Neural crest cell (in vitro differentiated cells): ENCODE measurements around the gene HES4. TPM values are rescaled to one million over a fixed set of nuclear protein-coding genes. Genes with fewer than 3 reads are reported as not detected.

Experiments used
- DNase-seq: peaks from one replicate; pipeline ENCODE4 v3.0.0; 2021; ENCODE audit warnings: low read depth, mixed read lengths, low spot score
- H3K27ac Mint-ChIP-seq: one replicate; pipeline ENCODE4 v1.8.0; 2021; ENCODE audit warnings: mild to moderate bottlenecking, mixed read lengths; ENCODE audit not compliant: unreplicated experiment
- H3K27me3 Mint-ChIP-seq: 2 replicates; pipeline ENCODE4 v1.8.0; 2021; ENCODE audit warnings: low read depth, mild to moderate bottlenecking, mixed read lengths
- H3K36me3 Mint-ChIP-seq: 2 replicates; pipeline ENCODE4 v1.8.0; 2021; ENCODE audit warnings: low read depth, mild to moderate bottlenecking, mixed read lengths
- H3K4me1 Mint-ChIP-seq: 2 replicates; pipeline ENCODE4 v1.8.0; 2021; ENCODE audit warnings: mixed read lengths
- H3K4me3 Mint-ChIP-seq: one replicate; pipeline ENCODE4 v1.8.0; 2021; ENCODE audit warnings: mild to moderate bottlenecking, mixed read lengths
- H3K9me3 Mint-ChIP-seq: 2 replicates; pipeline ENCODE4 v1.8.0; 2021; ENCODE audit warnings: mixed read lengths
- total RNA-seq: library from RNA; stranded (reverse); gene quantifications from 2 replicates; pipeline ENCODE4 v1.2.1, GENCODE V29; 2021
- TF ChIP-seq, protein P1 (sequence below): fragments of 200-600 bp; sonication (generic); conservative IDR thresholded peaks from 2 replicates; pipeline ENCODE4 v1.5.0; 2021; ENCODE audit warnings: antibody characterized with exemption, mild to moderate bottlenecking

The HES4 gene
- total RNA-seq, 1 donor from 2014 or later = 35.7 TPM

DNA sequence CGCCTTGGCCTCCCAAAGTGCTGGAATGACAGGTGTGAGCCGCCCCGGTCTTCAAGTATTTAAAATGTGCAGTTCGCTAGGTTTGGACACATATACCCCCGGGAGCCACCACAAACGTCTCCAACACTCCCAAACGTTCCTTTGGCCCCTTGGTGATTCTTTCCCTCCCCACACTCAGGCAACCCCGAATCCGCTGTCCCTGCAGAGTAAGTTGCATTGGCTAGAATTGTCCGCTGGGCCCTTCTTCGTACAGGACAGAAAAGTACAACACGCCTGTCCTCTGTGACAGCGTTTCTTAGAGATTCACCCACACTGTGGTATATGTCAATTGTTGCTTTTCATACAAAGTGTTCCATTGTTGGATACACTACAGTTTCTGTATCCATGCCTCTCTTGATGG, 14.8 kb downstream of the HES4 start:
- peaks cover 58% of the 10 kb centered on the region for H3K27me3 Mint-ChIP-seq
- DNase-seq = no peak
- no peak overlapping the region for H3K27ac Mint-ChIP-seq
- H3K4me1 Mint-ChIP-seq = no peaks in the 10 kb centered on the region
- no peaks in the 10 kb centered on the region for H3K9me3 Mint-ChIP-seq
- TF ChIP-seq, protein P1, sequence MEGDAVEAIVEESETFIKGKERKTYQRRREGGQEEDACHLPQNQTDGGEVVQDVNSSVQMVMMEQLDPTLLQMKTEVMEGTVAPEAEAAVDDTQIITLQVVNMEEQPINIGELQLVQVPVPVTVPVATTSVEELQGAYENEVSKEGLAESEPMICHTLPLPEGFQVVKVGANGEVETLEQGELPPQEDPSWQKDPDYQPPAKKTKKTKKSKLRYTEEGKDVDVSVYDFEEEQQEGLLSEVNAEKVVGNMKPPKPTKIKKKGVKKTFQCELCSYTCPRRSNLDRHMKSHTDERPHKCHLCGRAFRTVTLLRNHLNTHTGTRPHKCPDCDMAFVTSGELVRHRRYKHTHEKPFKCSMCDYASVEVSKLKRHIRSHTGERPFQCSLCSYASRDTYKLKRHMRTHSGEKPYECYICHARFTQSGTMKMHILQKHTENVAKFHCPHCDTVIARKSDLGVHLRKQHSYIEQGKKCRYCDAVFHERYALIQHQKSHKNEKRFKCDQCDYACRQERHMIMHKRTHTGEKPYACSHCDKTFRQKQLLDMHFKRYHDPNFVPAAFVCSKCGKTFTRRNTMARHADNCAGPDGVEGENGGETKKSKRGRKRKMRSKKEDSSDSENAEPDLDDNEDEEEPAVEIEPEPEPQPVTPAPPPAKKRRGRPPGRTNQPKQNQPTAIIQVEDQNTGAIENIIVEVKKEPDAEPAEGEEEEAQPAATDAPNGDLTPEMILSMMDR = no peak
- H3K36me3 Mint-ChIP-seq = peaks cover 3% of the 10 kb centered on the region
- no peak overlapping the region for H3K4me3 Mint-ChIP-seq

DNA sequence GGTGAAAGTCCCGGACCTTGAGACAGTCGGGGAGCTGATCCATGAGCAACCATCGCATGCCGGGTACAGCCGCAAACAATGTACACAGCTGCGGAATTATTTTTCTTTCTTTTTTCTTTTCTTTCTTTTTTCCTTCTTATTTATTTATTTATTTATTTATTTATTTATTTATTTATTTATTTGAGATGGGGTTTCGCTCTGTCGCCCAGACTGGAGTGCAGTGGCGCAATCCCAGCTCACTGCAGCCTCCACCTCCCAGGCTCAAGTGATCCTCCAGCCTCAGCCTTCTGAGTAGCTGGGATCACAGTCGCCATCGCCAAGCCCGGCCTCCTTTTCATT, 15.5 kb downstream of the HES4 start:
- H3K4me3 Mint-ChIP-seq = no peak overlapping the region
- peaks cover 53% of the 10 kb centered on the region for H3K27me3 Mint-ChIP-seq
- no peaks in the 10 kb centered on the region for H3K4me1 Mint-ChIP-seq
- no peaks in the 10 kb centered on the region for H3K9me3 Mint-ChIP-seq
- H3K36me3 Mint-ChIP-seq = peaks cover 3% of the 10 kb centered on the region
- TF ChIP-seq, protein P1 = peak; percentile 45
- H3K27ac Mint-ChIP-seq = no peak overlapping the region
- no peak for DNase-seq

- Mint-ChIP-seq H3K4me3 (no peak overlapping the region), H3K27me3 (peaks cover 48% of the 10 kb centered on the region)
Measured at GRCh38 chr1:983798-984475, 16.0 kb downstream of the HES4 start.

GRCh38 chr1:982765-983436, 17.0 kb downstream of the HES4 start:
- Mint-ChIP-seq H3K27ac (no peak overlapping the region), H3K4me1 (peaks cover 3% of the 10 kb centered on the region), H3K36me3 (peaks cover 3% of the 10 kb centered on the region), H3K4me3 (no peak overlapping the region), H3K9me3 (peaks cover 3% of the 10 kb centered on the region), H3K27me3 (peaks cover 41% of the 10 kb centered on the region)
- DNase-seq = no peak
- TF ChIP-seq, protein P1 = no peak

More at GRCh38 chr1:983798-984475, 16.0 kb downstream of the HES4 start:
- Mint-ChIP-seq H3K9me3 (no peaks in the 10 kb centered on the region), H3K36me3 (peaks cover 3% of the 10 kb centered on the region), H3K4me1 (no peaks in the 10 kb centered on the region), H3K27ac (no peak overlapping the region)
- peak; percentile 70 for DNase-seq
- TF ChIP-seq, protein P1 = peak; percentile 96

DNA sequence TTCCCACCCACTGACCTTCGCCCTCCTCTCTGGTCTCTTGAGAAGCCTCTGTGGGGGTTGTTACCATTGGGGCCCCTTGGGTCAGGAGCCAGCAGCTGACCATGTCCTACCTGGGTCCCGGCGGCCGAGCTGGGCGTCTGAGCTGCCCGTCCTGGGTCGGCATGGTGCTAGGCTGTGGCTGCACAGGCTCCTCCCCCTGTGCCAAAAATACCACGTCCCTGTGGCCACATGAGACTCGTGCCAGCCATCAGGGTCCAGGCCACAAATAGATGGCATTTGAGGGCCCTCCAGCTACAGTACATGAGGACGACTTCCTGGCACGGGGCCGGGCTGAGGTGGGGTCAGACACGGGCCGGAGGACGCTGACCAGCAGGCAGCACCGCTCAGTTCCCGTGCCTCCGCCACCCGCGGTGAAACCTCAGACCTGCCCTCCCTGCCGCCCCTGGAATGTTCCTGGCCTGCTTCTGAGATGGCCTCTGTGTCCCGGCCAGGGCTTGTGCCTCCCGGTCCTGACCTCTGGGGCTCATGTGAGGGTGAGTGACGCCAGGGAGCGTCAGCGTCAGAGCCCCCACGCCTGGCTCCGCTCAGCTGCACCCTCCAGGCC, 17.8 kb downstream of the HES4 start, which contains the start of gene PERM1:
Gene PERM1, minus strand, starts transcription at position 139 of the 604 bp plus-strand sequence. CDS start 1,064 bp downstream, outside the sequence.
- H3K4me3 Mint-ChIP-seq = no peak within 1 kb of the TSS
- H3K9me3 Mint-ChIP-seq = peaks cover 3% of the 10 kb centered on the region
- H3K36me3 Mint-ChIP-seq = peaks cover 3% of the 10 kb centered on the region
- H3K4me1 Mint-ChIP-seq = peaks cover 3% of the 10 kb centered on the region
- TF ChIP-seq, protein P1 = no peak
- H3K27me3 Mint-ChIP-seq = peaks cover 36% of the 10 kb centered on the region
- DNase-seq = no peak
- no peak within 1 kb of the TSS for H3K27ac Mint-ChIP-seq
